Posterior vena cava (tissue), 2 donors: ENCODE data around the gene RPL18. TPM values are rescaled to one million over a fixed set of nuclear protein-coding genes. Genes with fewer than 3 reads are reported as not detected.
"Not testable (repeated sequence)": the region's sequence is repeated elsewhere in the genome, so short reads cannot be mapped to it uniquely, and the experiment has no call there.

Experiments used
- DNase-seq: peaks from one replicate; pipeline ENCODE4 v3.0.0-alpha.2; 2020; ENCODE audit warnings: low spot score
- intact Hi-C, 2 donors: fragments of 100-400 bp; cut with DNase I; formaldehyde crosslinking; loops; one replicate each; pipeline versions ENCODE4 v1.14.1 to v1.14.2; 2022 to 2023
- total RNA-seq, 2 donors: library from RNA; stranded (reverse); fragmentation: NEBNext Ultra II Directional; extraction: Animal tissue kit (Norgen Biotek cat#: 25700); gene quantifications; one replicate each; pipeline ENCODE4 v1.2.1, GENCODE V29; 2021
- donor health status: DM: yes; HTN: yes; CAD: no.
- donor health status: DM: yes; HTN: yes; CAD: no.

RPL18 gene
- total RNA-seq, 2 donors from 2014 or later, result 746 to 777 TPM

GRCh38 chr19:48633148-48634035 is 14.4 kb upstream of the RPL18 start:
- intact Hi-C loops, result no loop called here
- DNase-seq, result no peak

GRCh38 chr19:48632692-48633147 is 13.7 kb upstream of the RPL18 start:
- intact Hi-C loops, result no loop called here
- no peak for DNase-seq

GRCh38 chr19:48632286-48632685 is 13.3 kb upstream of the RPL18 start:
- intact Hi-C loops, DNase-seq: not testable (repeated sequence)

- no peak for DNase-seq
- intact Hi-C loops, result no loop called here
These were observed 12.2 kb upstream of the RPL18 start for GRCh38 chr19:48631225-48631624.

GRCh38 chr19:48630296-48631063 is 11.5 kb upstream of the RPL18 start:
- intact Hi-C loops, result no loop called here
- peak; percentile 90 for DNase-seq

GRCh38 chr19:48629599-48630295 is 10.8 kb upstream of the RPL18 start:
- intact Hi-C loops, result no loop called here
- no peak for DNase-seq

- no peak for DNase-seq
- intact Hi-C loops, result no loop called here
These were observed 10.3 kb upstream of the RPL18 start for GRCh38 chr19:48629297-48629598.

- DNase-seq, result peak; percentile 83
These were observed 9.7 kb upstream of the RPL18 start for GRCh38 chr19:48628486-48629296.

GRCh38 chr19:48627865-48628314 is 8.9 kb upstream of the RPL18 start:
- intact Hi-C loops, result no loop called here
- DNase-seq, result peak; percentile 79

More at GRCh38 chr19:48628486-48629296, 9.7 kb upstream of the RPL18 start:
- intact Hi-C loops, result no loop called here

- DNase-seq, result peak; percentile 80
- intact Hi-C loops, result no loop called here
These were observed 8.4 kb upstream of the RPL18 start for GRCh38 chr19:48627201-48627864.

- intact Hi-C loops, result no loop called here
- DNase-seq, result peak; percentile 80
These were observed 6.9 kb upstream of the RPL18 start for GRCh38 chr19:48625891-48626327.

- no peak for DNase-seq
- intact Hi-C loops, result no loop called here
These were observed 6.1 kb upstream of the RPL18 start for GRCh38 chr19:48624791-48625723.

GRCh38 chr19:48624067-48624594 is 5.2 kb upstream of the RPL18 start:
- peak; percentile 99 for DNase-seq

GRCh38 chr19:48623556-48624066 is 4.6 kb upstream of the RPL18 start:
- intact Hi-C loops, result no loop called here
- DNase-seq, result no peak

More at GRCh38 chr19:48624067-48624594, 5.2 kb upstream of the RPL18 start:
- intact Hi-C loops, result no loop called here

- intact Hi-C loops, result no loop called here
- DNase-seq, result no peak
These were observed 961 bp upstream of the RPL18 start for GRCh38 chr19:48619692-48620585.
